CD4-positive, alpha-beta T cell (primary cell): Measurements from ENCODE around the gene VPS8. TPM values are rescaled to one million over a fixed set of nuclear protein-coding genes. Genes with fewer than 3 reads are reported as not detected.

Source experiments
- ATAC-seq: fragments of 200-7000 bp; cut with Tn5 transposase; one replicate; pipeline ENCODE4 v1.10.0; 2022; ENCODE audit warnings: mild to moderate bottlenecking; ENCODE audit not compliant: poor library complexity
- CTCF ChIA-PET: fragments of 350-600 bp; sonication (Branson Sonifier 250); formaldehyde crosslinking; loops from one replicate; lab custom pipeline; 2021; ENCODE audit warnings: antibody characterized with exemption, inconsistent platforms; lab: Charles Lee
- POLR2A ChIA-PET: fragments of 350-600 bp; sonication (Branson Sonifier 250); formaldehyde crosslinking; loops from one replicate; lab custom pipeline; 2021; ENCODE audit warnings: antibody characterized with exemption, inconsistent platforms; lab: Charles Lee
- DNase-seq, 14 experiments: peaks; one replicate each; pipeline ENCODE4 v3.0.0-alpha.2; 2013 to 2020; ENCODE audit warnings: mixed read lengths in 2 of 14
- H3K27ac ChIP-seq, 2 donors: one replicate each; pipeline versions ENCODE4 v1.5.1 to v1.7.0; 2013; ENCODE audit warnings: low read length in 2 of 2, low read depth in 1 of 2, mild to moderate bottlenecking in 1 of 2
- H3K27me3 ChIP-seq, 2 experiments: 1 replicate in 1 of 2; 2 replicates in 1 of 2; pipeline versions ENCODE4 v1.6.1 to v1.7.0; 2013; ENCODE audit warnings: low read length in 2 of 2, control low read depth in 1 of 2, mild to moderate bottlenecking in 1 of 2, moderate library complexity in 1 of 2; ENCODE audit not compliant: insufficient read depth in 2 of 2, control insufficient read depth in 1 of 2
- H3K36me3 ChIP-seq: one replicate; pipeline ENCODE4 v1.6.1; 2013; ENCODE audit warnings: low read length, control low read depth; ENCODE audit not compliant: insufficient read depth
- H3K4me1 ChIP-seq: one replicate; pipeline ENCODE4 v1.6.1; 2013; ENCODE audit warnings: low read length, control low read depth; ENCODE audit not compliant: insufficient read depth
- H3K4me3 ChIP-seq: one replicate; pipeline ENCODE4 v1.5.1; 2013; ENCODE audit warnings: mild to moderate bottlenecking, low read length, moderate library complexity
- H3K9me3 ChIP-seq, 2 experiments: 1 replicate in 1 of 2; 2 replicates in 1 of 2; pipeline versions ENCODE4 v1.6.1 to v1.7.0; 2013; ENCODE audit warnings: low read length in 2 of 2, mild to moderate bottlenecking in 2 of 2, control low read depth in 1 of 2, moderate library complexity in 1 of 2; ENCODE audit not compliant: control insufficient read depth in 1 of 2, insufficient read depth in 1 of 2
- H3K27ac Mint-ChIP-seq: one replicate; pipeline ENCODE4 v1.8.0; 2020; ENCODE audit warnings: mixed read lengths
- H3K27me3 Mint-ChIP-seq: one replicate; pipeline ENCODE4 v1.8.0; 2021; ENCODE audit warnings: mixed read lengths
- H3K36me3 Mint-ChIP-seq: one replicate; pipeline ENCODE4 v1.8.0; 2021; ENCODE audit warnings: low read depth, mixed read lengths
- H3K4me1 Mint-ChIP-seq: one replicate; pipeline ENCODE4 v1.8.0; 2021; ENCODE audit warnings: low read depth, mixed read lengths
- H3K4me3 Mint-ChIP-seq: one replicate; pipeline ENCODE4 v1.8.0; 2020; ENCODE audit warnings: mild to moderate bottlenecking, mixed read lengths
- H3K9me3 Mint-ChIP-seq: one replicate; pipeline ENCODE4 v1.8.0; 2020; ENCODE audit warnings: mixed read lengths
- CTCF ChIP-seq: fragments of 200-600 bp; IDR thresholded peaks from one replicate; pipeline ENCODE4 v1.8.0; 2022; ENCODE audit warnings: antibody characterized with exemption, mild to moderate bottlenecking
- intact Hi-C, 2 experiments: fragments of 100-400 bp; cut with DNase I in 1 of 2; cut with micrococcal nuclease in 1 of 2; formaldehyde crosslinking; loops; one replicate each; pipeline versions ENCODE4 v1.15.1 to v1.9.0; 2023 to 2025; cut with DNase I, micrococcal nuclease
- total RNA-seq, 174 experiments: library from RNA in 2 of 174; stranded (reverse) in 2 of 174; gene quantifications; one replicate each; pipeline ENCODE4 v1.2.3 and lab custom pipeline; 2021 to 2026

The VPS8 gene
- total RNA-seq, 2 experiments from 2014 or later = 56.8 to 61.2 TPM

DNA sequence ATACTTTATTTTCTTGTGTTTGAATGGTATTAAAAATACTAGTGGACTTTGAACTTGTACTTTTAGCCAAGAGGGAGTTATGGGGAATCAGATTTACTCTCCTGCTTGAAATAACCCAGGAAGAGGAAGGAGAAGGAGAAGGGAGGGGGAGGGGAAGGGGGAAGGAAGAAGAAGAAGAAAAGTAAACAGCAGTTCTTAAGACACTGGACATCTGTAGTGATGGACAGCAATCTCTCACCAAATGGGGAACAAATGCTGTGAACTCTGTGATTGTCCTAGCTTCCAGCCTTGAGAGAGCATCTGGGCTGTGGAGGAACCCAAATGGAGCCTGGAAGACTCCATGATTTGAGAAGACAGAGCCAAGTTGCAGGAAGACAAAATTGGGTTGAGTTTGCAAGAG, 52.0 kb downstream of the VPS8 start:
- Histone ChIP-seq H3K27ac (no peak overlapping the region), H3K27me3 (no peaks in the 10 kb centered on the region), H3K36me3 (peaks cover 69% of the 10 kb centered on the region), H3K4me3 (no peak overlapping the region), H3K9me3 (no peaks in the 10 kb centered on the region), H3K4me1 (no peaks in the 10 kb centered on the region)
- ATAC-seq = no peak
- no peak for DNase-seq
- Mint-ChIP-seq H3K4me3 (no peak overlapping the region), H3K4me1 (no peaks in the 10 kb centered on the region), H3K27ac (no peak overlapping the region), H3K27me3 (no peaks in the 10 kb centered on the region), H3K9me3 (no peaks in the 10 kb centered on the region), H3K36me3 (peaks cover 92% of the 10 kb centered on the region)
- ChIA-PET CTCF (no interaction called here), POLR2A (no interaction called here)
- intact Hi-C loops = no loop called here
- no peak for TF ChIP-seq CTCF

GRCh38 chr3:184868477-184868876, 56.5 kb downstream of the VPS8 start:
- POLR2A ChIA-PET = no interaction called here
- peaks cover 56% of the 10 kb centered on the region for H3K36me3 ChIP-seq
- H3K36me3 Mint-ChIP-seq = peaks cover 90% of the 10 kb centered on the region

GRCh38 chr3:184872200-184872599, 60.2 kb downstream of the VPS8 start:
- no peaks in the 10 kb centered on the region for H3K27me3 Mint-ChIP-seq
- CTCF ChIA-PET = no interaction called here
- Histone ChIP-seq H3K9me3 (no peaks in the 10 kb centered on the region), H3K4me1 (no peaks in the 10 kb centered on the region), H3K4me3 (no peak overlapping the region), H3K27me3 (no peaks in the 10 kb centered on the region), H3K27ac (no peak overlapping the region), H3K36me3 (peaks cover 55% of the 10 kb centered on the region)
- no peak for TF ChIP-seq CTCF
- POLR2A ChIA-PET = no interaction called here
- no peak overlapping the region for H3K4me3 Mint-ChIP-seq
- no peak for ATAC-seq
- DNase-seq = no peak
- no peak overlapping the region for H3K27ac Mint-ChIP-seq
- intact Hi-C loops = loop anchor here in 1 of 2 experiments (10.0 kb wide), 1 partner anchor 433 kb away; no protein-coding TSS in a partner anchor
- H3K9me3 Mint-ChIP-seq = no peaks in the 10 kb centered on the region
- no peaks in the 10 kb centered on the region for H3K4me1 Mint-ChIP-seq
- peaks cover 86% of the 10 kb centered on the region for H3K36me3 Mint-ChIP-seq

More at GRCh38 chr3:184868477-184868876, 56.5 kb downstream of the VPS8 start:
- no peaks in the 10 kb centered on the region for H3K4me1 Mint-ChIP-seq
- no peak for TF ChIP-seq CTCF
- H3K27me3 Mint-ChIP-seq = no peaks in the 10 kb centered on the region
- no peak overlapping the region for H3K27ac Mint-ChIP-seq
- DNase-seq (no peak), ATAC-seq (no peak)
- H3K4me3 ChIP-seq = no peak overlapping the region
- no peaks in the 10 kb centered on the region for H3K9me3 ChIP-seq
- intact Hi-C loops = no loop called here
- no peak overlapping the region for H3K27ac ChIP-seq
- no peaks in the 10 kb centered on the region for H3K27me3 ChIP-seq
- CTCF ChIA-PET = interaction anchor here (0.5 kb wide), 1 partner anchor 142 kb away, joined by 3 read pairs; no protein-coding TSS in a partner anchor
- no peaks in the 10 kb centered on the region for H3K4me1 ChIP-seq
- H3K9me3 Mint-ChIP-seq = no peaks in the 10 kb centered on the region
- no peak overlapping the region for H3K4me3 Mint-ChIP-seq
